Left lung (tissue), 10 donors: ENCODE data around the gene MACROD2. TPM values are rescaled to one million over a fixed set of nuclear protein-coding genes. Genes with fewer than 3 reads are reported as not detected.

Experiments
- ATAC-seq: fragments of 200-7000 bp; cut with Tn5 transposase; one replicate; pipeline ENCODE4 v1.9.1; 2020; ENCODE audit warnings: moderate library complexity
- DNase-seq, 4 donors: peaks; one replicate each; pipeline ENCODE4 v3.0.0-alpha.2; 2013 to 2020
- H3K27ac ChIP-seq, 2 donors: fragments of 200-600 bp; sonication (generic) in 1 of 2; one replicate each; pipeline versions ENCODE4 v1.5.0 to v1.8.0; 2020 to 2021
- H3K27me3 ChIP-seq, 2 donors: fragments of 200-600 bp; sonication (generic) in 1 of 2; one replicate each; pipeline versions ENCODE4 v1.5.0 to v1.8.0; 2020 to 2021
- H3K36me3 ChIP-seq, 2 donors: fragments of 200-600 bp; sonication (generic) in 1 of 2; one replicate each; pipeline versions ENCODE4 v1.5.0 to v1.8.0; 2020 to 2021
- H3K4me1 ChIP-seq, 2 donors: fragments of 200-600 bp; one replicate each; pipeline ENCODE4 v1.8.0; 2021
- H3K4me3 ChIP-seq, 2 donors: fragments of 200-600 bp; sonication (generic) in 1 of 2; one replicate each; pipeline versions ENCODE4 v1.5.0 to v1.8.0; 2020 to 2021; ENCODE audit warnings: mild to moderate bottlenecking in 1 of 2
- H3K9me3 ChIP-seq, 2 donors: fragments of 200-600 bp; sonication (generic) in 1 of 2; one replicate each; pipeline versions ENCODE4 v1.5.0 to v1.8.0; 2020 to 2021
- CTCF ChIP-seq, 2 donors: fragments of 200-600 bp; sonication (generic) in 1 of 2; IDR thresholded peaks; one replicate each; pipeline versions ENCODE4 v1.5.0 to v1.8.0; 2021; ENCODE audit warnings: antibody characterized with exemption in 2 of 2
- intact Hi-C, 2 donors: fragments of 100-400 bp; cut with DNase I; formaldehyde crosslinking; loops; one replicate each; pipeline versions ENCODE4 v1.11.2 to v1.14.2; 2022
- polyA plus RNA-seq, 6 donors: library from polyadenylated mRNA; unstranded; fragments of 120-200 nt; gene quantifications; one replicate each; pipeline ENCODE4 v1.2.1, GENCODE V29; 2013; ENCODE audit not compliant: insufficient read length in 6 of 6
- total RNA-seq, 2 donors: library from RNA; stranded (reverse); fragmentation: NEBNext Ultra II Directional; extraction: Animal tissue kit (Norgen Biotek cat#: 25700); gene quantifications; one replicate each; pipeline ENCODE4 v1.2.1, GENCODE V29; 2021
- donor health status: DM: no; HTN: yes; CAD: no.
- donor health status: DM: no; HTN: no; CAD: no.

Gene MACROD2
- total and polyA plus RNA-seq, 8 donors = 6.1 to 23.6 (median 8.9) TPM

GRCh38 chr20:14481863-14482262 lies 486.5 kb downstream of the MACROD2 start:
- Histone ChIP-seq H3K27ac (no peak overlapping the region), H3K4me1 (no peaks in the 10 kb centered on the region), H3K9me3 (peaks cover 0 to 4% of the 10 kb centered on the region in 2 donors), H3K36me3 (no peaks in the 10 kb centered on the region), H3K27me3 (no peaks in the 10 kb centered on the region), H3K4me3 (no peak overlapping the region)
- no peak for TF ChIP-seq CTCF (IDR thresholded peaks at IDR 0.05)
- intact Hi-C loops = no loop called here
- ATAC-seq = no peak
- no peak for DNase-seq

- Histone ChIP-seq H3K27me3 (no peaks in the 10 kb centered on the region), H3K27ac (no peak overlapping the region), H3K36me3 (no peaks in the 10 kb centered on the region), H3K9me3 (peaks cover 0 to under 1% of the 10 kb centered on the region in 2 donors), H3K4me3 (no peak overlapping the region), H3K4me1 (no peaks in the 10 kb centered on the region)
- intact Hi-C loops = no loop called here
- no peak for TF ChIP-seq CTCF (IDR thresholded peaks at IDR 0.05)
- ATAC-seq (no peak), DNase-seq (no peak)
Observed at GRCh38 chr20:14488212-14488611, 492.9 kb downstream of the MACROD2 start.

GRCh38 chr20:14488756-14489479 lies 493.6 kb downstream of the MACROD2 start:
- Histone ChIP-seq H3K4me3 (no peak overlapping the region), H3K9me3 (no peaks in the 10 kb centered on the region), H3K27ac (no peak overlapping the region), H3K4me1 (no peaks in the 10 kb centered on the region), H3K27me3 (no peaks in the 10 kb centered on the region), H3K36me3 (no peaks in the 10 kb centered on the region)
- no peak for ATAC-seq
- DNase-seq = no peak
- no peak for TF ChIP-seq CTCF (IDR thresholded peaks at IDR 0.05)
- intact Hi-C loops = no loop called here

- Histone ChIP-seq H3K4me1 (no peaks in the 10 kb centered on the region), H3K27me3 (no peaks in the 10 kb centered on the region), H3K27ac (no peak overlapping the region), H3K4me3 (no peak overlapping the region), H3K9me3 (no peaks in the 10 kb centered on the region), H3K36me3 (no peaks in the 10 kb centered on the region)
- DNase-seq (no peak), ATAC-seq (no peak)
- intact Hi-C loops = no loop called here
- no peak for TF ChIP-seq CTCF (IDR thresholded peaks at IDR 0.05)
Observed at GRCh38 chr20:14489544-14489943, 494.2 kb downstream of the MACROD2 start.

- TF ChIP-seq CTCF (IDR thresholded peaks at IDR 0.05) = no peak
Observed at GRCh38 chr20:14491436-14491835, 496.1 kb downstream of the MACROD2 start.

More at GRCh38 chr20:14491436-14491835, 496.1 kb downstream of the MACROD2 start:
- Histone ChIP-seq H3K4me1 (no peaks in the 10 kb centered on the region), H3K36me3 (no peaks in the 10 kb centered on the region), H3K4me3 (no peak overlapping the region), H3K9me3 (no peaks in the 10 kb centered on the region), H3K27me3 (no peaks in the 10 kb centered on the region), H3K27ac (no peak overlapping the region)
- no peak for ATAC-seq
- DNase-seq = no peak
- intact Hi-C loops = no loop called here
